ENCODE measurements around the gene HNF1A. TPM values are rescaled to one million over a fixed set of nuclear protein-coding genes. Genes with fewer than 3 reads are reported as not detected.

HNF1A gene
- total and polyA plus RNA-seq, 2 of the 13 experiments (the other 11 are each of a cell fraction or from before 2014, with no cell fraction given), result 13.4 to 34.7 TPM

DNA sequence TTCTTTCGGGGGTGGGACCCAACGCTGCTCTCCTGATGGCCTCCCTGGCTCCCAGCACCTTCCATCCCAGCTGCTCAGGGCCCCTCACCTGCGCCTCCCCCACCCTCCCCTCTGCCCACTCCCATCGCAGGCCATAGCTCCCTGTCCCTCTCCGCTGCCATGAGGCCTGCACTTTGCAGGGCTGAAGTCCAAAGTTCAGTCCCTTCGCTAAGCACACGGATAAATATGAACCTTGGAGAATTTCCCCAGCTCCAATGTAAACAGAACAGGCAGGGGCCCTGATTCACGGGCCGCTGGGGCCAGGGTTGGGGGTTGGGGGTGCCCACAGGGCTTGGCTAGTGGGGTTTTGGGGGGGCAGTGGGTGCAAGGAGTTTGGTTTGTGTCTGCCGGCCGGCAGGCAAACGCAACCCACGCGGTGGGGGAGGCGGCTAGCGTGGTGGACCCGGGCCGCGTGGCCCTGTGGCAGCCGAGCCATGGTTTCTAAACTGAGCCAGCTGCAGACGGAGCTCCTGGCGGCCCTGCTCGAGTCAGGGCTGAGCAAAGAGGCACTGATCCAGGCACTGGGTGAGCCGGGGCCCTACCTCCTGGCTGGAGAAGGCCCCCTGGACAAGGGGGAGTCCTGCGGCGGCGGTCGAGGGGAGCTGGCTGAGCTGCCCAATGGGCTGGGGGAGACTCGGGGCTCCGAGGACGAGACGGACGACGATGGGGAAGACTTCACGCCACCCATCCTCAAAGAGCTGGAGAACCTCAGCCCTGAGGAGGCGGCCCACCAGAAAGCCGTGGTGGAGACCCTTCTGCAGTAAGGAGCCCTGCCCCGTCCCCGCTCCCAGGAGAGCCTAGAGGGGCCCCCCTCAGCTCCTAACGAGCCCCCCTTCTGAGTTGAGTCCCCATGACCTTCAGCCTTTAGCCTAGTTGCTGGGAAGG is at the start of gene HNF1A (continued):
- TF ChIP-seq, protein P1, sequence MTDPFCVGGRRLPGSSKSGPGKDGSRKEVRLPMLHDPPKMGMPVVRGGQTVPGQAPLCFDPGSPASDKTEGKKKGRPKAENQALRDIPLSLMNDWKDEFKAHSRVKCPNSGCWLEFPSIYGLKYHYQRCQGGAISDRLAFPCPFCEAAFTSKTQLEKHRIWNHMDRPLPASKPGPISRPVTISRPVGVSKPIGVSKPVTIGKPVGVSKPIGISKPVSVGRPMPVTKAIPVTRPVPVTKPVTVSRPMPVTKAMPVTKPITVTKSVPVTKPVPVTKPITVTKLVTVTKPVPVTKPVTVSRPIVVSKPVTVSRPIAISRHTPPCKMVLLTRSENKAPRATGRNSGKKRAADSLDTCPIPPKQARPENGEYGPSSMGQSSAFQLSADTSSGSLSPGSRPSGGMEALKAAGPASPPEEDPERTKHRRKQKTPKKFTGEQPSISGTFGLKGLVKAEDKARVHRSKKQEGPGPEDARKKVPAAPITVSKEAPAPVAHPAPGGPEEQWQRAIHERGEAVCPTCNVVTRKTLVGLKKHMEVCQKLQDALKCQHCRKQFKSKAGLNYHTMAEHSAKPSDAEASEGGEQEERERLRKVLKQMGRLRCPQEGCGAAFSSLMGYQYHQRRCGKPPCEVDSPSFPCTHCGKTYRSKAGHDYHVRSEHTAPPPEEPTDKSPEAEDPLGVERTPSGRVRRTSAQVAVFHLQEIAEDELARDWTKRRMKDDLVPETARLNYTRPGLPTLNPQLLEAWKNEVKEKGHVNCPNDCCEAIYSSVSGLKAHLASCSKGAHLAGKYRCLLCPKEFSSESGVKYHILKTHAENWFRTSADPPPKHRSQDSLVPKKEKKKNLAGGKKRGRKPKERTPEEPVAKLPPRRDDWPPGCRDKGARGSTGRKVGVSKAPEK (CRISPR knock-in tag; IDR thresholded peaks at IDR 0.05; ENCODE audit: borderline replicate concordance), result no peak
- no peak for TF ChIP-seq POLR2AphosphoS2 (IDR thresholded peaks at IDR 0.05; ENCODE audit: low read depth, low read length)
- no peak for TF ChIP-seq NCOA5 (CRISPR knock-in tag; IDR thresholded peaks at IDR 0.05)
- peak; percentile 61; the same call in 1 of the 2 replicates for TF ChIP-seq ZFP1 (CRISPR knock-in tag; IDR thresholded peaks at IDR 0.05)
- 0 out of 2 replicates have a peak, but pooled peaks have one; percentile 61 for TF ChIP-seq ZNF75D (CRISPR knock-in tag; IDR thresholded peaks at IDR 0.05; ENCODE audit: borderline replicate concordance)
- TF ChIP-seq, protein P2, sequence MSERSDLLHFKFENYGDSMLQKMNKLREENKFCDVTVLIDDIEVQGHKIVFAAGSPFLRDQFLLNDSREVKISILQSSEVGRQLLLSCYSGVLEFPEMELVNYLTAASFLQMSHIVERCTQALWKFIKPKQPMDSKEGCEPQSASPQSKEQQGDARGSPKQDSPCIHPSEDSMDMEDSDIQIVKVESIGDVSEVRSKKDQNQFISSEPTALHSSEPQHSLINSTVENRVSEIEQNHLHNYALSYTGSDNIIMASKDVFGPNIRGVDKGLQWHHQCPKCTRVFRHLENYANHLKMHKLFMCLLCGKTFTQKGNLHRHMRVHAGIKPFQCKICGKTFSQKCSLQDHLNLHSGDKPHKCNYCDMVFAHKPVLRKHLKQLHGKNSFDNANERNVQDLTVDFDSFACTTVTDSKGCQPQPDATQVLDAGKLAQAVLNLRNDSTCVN (CRISPR knock-in tag; IDR thresholded peaks at IDR 0.05; ENCODE audit: borderline replicate concordance), result no peak; the same call in 1 of the 2 replicates
- TF ChIP-seq ZNF660 (CRISPR knock-in tag; IDR thresholded peaks at IDR 0.05; ENCODE audit: borderline replicate concordance, low read depth), result no peak
- TF ChIP-seq FOXO1 (CRISPR knock-in tag; IDR thresholded peaks at IDR 0.05), result peak; percentile 94
- TF ChIP-seq NCOR1 (IDR thresholded peaks at IDR 0.05; ENCODE audit: borderline replicate concordance, low read length), result peak; percentile 93
- TF ChIP-seq ZBTB1 (CRISPR knock-in tag; IDR thresholded peaks at IDR 0.05; ENCODE audit: borderline replicate concordance), result peak; percentile 12; the same call in 1 of the 2 replicates
- no peak for TF ChIP-seq MATR3 (CRISPR knock-in tag; IDR thresholded peaks at IDR 0.05)
- peak; percentile 84 for TF ChIP-seq HDAC2 (CRISPR knock-in tag; IDR thresholded peaks at IDR 0.05)
- TF ChIP-seq ZNF235 (CRISPR knock-in tag; IDR thresholded peaks at IDR 0.05; ENCODE audit: borderline replicate concordance), result peak; percentile 82; the same call in 1 of the 2 replicates
- TF ChIP-seq MYNN (CRISPR knock-in tag; IDR thresholded peaks at IDR 0.05; ENCODE audit: low read depth), result no peak
- no peak for TF ChIP-seq XBP1 (CRISPR knock-in tag; IDR thresholded peaks at IDR 0.05)
- no peak for TF ChIP-seq SNAPC2 (CRISPR knock-in tag; IDR thresholded peaks at IDR 0.05)
- TF ChIP-seq KLF12 (CRISPR knock-in tag; IDR thresholded peaks at IDR 0.05; ENCODE audit: borderline replicate concordance), result peak; percentile 36; the same call in 1 of the 2 replicates
- TF ChIP-seq, protein P3, sequence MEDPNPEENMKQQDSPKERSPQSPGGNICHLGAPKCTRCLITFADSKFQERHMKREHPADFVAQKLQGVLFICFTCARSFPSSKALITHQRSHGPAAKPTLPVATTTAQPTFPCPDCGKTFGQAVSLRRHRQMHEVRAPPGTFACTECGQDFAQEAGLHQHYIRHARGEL (CRISPR knock-in tag; IDR thresholded peaks at IDR 0.05), result no peak
- TF ChIP-seq, protein P4, sequence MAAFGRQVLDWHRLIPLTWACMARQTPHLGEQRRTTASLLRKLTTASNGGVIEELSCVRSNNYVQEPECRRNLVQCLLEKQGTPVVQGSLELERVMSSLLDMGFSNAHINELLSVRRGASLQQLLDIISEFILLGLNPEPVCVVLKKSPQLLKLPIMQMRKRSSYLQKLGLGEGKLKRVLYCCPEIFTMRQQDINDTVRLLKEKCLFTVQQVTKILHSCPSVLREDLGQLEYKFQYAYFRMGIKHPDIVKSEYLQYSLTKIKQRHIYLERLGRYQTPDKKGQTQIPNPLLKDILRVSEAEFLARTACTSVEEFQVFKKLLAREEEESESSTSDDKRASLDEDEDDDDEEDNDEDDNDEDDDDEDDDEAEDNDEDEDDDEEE (CRISPR knock-in tag; IDR thresholded peaks at IDR 0.05), result no peak
- no peak for TF ChIP-seq ZKSCAN1 (IDR thresholded peaks at IDR 0.05; ENCODE audit: low read length)
- TF ChIP-seq, protein P5, sequence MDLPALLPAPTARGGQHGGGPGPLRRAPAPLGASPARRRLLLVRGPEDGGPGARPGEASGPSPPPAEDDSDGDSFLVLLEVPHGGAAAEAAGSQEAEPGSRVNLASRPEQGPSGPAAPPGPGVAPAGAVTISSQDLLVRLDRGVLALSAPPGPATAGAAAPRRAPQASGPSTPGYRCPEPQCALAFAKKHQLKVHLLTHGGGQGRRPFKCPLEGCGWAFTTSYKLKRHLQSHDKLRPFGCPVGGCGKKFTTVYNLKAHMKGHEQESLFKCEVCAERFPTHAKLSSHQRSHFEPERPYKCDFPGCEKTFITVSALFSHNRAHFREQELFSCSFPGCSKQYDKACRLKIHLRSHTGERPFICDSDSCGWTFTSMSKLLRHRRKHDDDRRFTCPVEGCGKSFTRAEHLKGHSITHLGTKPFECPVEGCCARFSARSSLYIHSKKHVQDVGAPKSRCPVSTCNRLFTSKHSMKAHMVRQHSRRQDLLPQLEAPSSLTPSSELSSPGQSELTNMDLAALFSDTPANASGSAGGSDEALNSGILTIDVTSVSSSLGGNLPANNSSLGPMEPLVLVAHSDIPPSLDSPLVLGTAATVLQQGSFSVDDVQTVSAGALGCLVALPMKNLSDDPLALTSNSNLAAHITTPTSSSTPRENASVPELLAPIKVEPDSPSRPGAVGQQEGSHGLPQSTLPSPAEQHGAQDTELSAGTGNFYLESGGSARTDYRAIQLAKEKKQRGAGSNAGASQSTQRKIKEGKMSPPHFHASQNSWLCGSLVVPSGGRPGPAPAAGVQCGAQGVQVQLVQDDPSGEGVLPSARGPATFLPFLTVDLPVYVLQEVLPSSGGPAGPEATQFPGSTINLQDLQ (CRISPR knock-in tag; IDR thresholded peaks at IDR 0.05), result no peak
- TF ChIP-seq ZFP62 (CRISPR knock-in tag; IDR thresholded peaks at IDR 0.05), result no peak

Data from HepG2 (cell line).